DND-41 (cell line): ENCODE measurements around the gene SETD6.

Experiments used
- ATAC-seq: fragments of 200-7000 bp; cut with Tn5 transposase; 3 replicates; pipeline ENCODE4 v1.9.1; 2021; ENCODE audit warnings: low read depth; ENCODE audit not compliant: insufficient read depth
- DNase-seq: peaks from one replicate; pipeline ENCODE4 v3.0.0-alpha.2; 2020
- H2AFZ ChIP-seq: 2 replicates; pipeline ENCODE4 v1.6.0; 2012; ENCODE audit warnings: low read depth, low read length
- H3K27ac ChIP-seq: 2 replicates; pipeline ENCODE4 v1.5.1; 2012; ENCODE audit warnings: low read length, inconsistent platforms
- H3K27me3 ChIP-seq: fragments of 200-600 bp; sonication (generic); 2 replicates; pipeline ENCODE4 v1.6.0; 2012; ENCODE audit warnings: low read length, mild to moderate bottlenecking, inconsistent platforms; ENCODE audit not compliant: insufficient read depth, poor library complexity
- H3K36me3 ChIP-seq: 2 replicates; pipeline ENCODE4 v1.5.1; 2012; ENCODE audit warnings: low read length, inconsistent platforms; ENCODE audit not compliant: insufficient read depth
- H3K4me1 ChIP-seq: 2 replicates; pipeline ENCODE4 v1.5.1; 2012; ENCODE audit warnings: mild to moderate bottlenecking, low read length; ENCODE audit not compliant: insufficient read depth
- H3K4me2 ChIP-seq: 2 replicates; pipeline ENCODE4 v1.6.0; 2012; ENCODE audit warnings: mild to moderate bottlenecking, moderate library complexity, low read length, inconsistent platforms; ENCODE audit not compliant: insufficient read depth
- H3K4me3 ChIP-seq, 2 experiments: fragments of 200-600 bp in 1 of 2; shearing (Covaris generic) in 1 of 2; 2 replicates each; pipeline ENCODE4 v1.5.1; 2012 to 2016; ENCODE audit warnings: inconsistent platforms in 2 of 2, low read length in 2 of 2, mild to moderate bottlenecking in 2 of 2, low read depth in 1 of 2, moderate library complexity in 1 of 2
- H3K79me2 ChIP-seq: 2 replicates; pipeline ENCODE4 v1.6.0; 2012; ENCODE audit warnings: low read length, inconsistent platforms; ENCODE audit not compliant: insufficient read depth
- H3K9ac ChIP-seq: 2 replicates; pipeline ENCODE4 v1.6.0; 2012; ENCODE audit warnings: low read depth, mild to moderate bottlenecking, inconsistent platforms, low read length, moderate library complexity
- H3K9me3 ChIP-seq: 2 replicates; pipeline ENCODE4 v1.5.1; 2012; ENCODE audit warnings: low read length, moderate library complexity, mild to moderate bottlenecking, inconsistent platforms; ENCODE audit not compliant: insufficient read depth, severe bottlenecking
- H4K20me1 ChIP-seq: 2 replicates; pipeline ENCODE4 v1.6.0; 2012; ENCODE audit warnings: low read length; ENCODE audit not compliant: insufficient read depth
- CTCF ChIP-seq: IDR thresholded peaks from 2 replicates; pipeline ENCODE4 v1.5.1; 2012; ENCODE audit warnings: borderline replicate concordance, low read length, moderate library complexity, mild to moderate bottlenecking; ENCODE audit not compliant: poor library complexity, severe bottlenecking; ENCODE audit errors: extremely low read depth
- EZH2 ChIP-seq: IDR thresholded peaks from 3 replicates; pipeline ENCODE4 v1.6.1; 2012; ENCODE audit warnings: borderline replicate concordance, low read depth, mild to moderate bottlenecking, moderate library complexity, low read length, inconsistent platforms; ENCODE audit not compliant: severe bottlenecking

The SETD6 gene

GRCh38 chr16:58515125-58515870 lies at the start of gene SETD6:
TSS of gene SETD6 (plus strand) at chr16:58515517. CDS start at chr16:58515538, 21 bp downstream.
- Histone ChIP-seq H3K4me2 (no peak within 1 kb of the TSS), H3K79me2 (no peaks in the 10 kb centered on the region), H3K27me3 (no peaks in the 10 kb centered on the region), H2AFZ (no peak within 1 kb of the TSS), H3K4me3 (no peak within 1 kb of the TSS), H3K36me3 (peaks cover 68% of the 10 kb centered on the region), H3K9ac (no peak within 1 kb of the TSS), H3K27ac (no peak within 1 kb of the TSS), H4K20me1 (peaks cover 24% of the 10 kb centered on the region), H3K4me1 (no peaks in the 10 kb centered on the region), H3K9me3 (no peaks in the 10 kb centered on the region)
- ATAC-seq (no peak), DNase-seq (no peak)
- no peak for TF ChIP-seq EZH2
- TF ChIP-seq CTCF, result no peak

- Histone ChIP-seq H3K36me3 (no peaks in the 10 kb centered on the region), H3K4me1 (no peaks in the 10 kb centered on the region), H2AFZ (no peak overlapping the region), H3K27ac (no peak overlapping the region), H4K20me1 (no peaks in the 10 kb centered on the region), H3K79me2 (no peaks in the 10 kb centered on the region), H3K27me3 (no peaks in the 10 kb centered on the region), H3K4me3 (no peak overlapping the region), H3K9me3 (no peaks in the 10 kb centered on the region), H3K9ac (no peak overlapping the region), H3K4me2 (no peak overlapping the region)
- TF ChIP-seq EZH2, result no peak
- TF ChIP-seq CTCF, result no peak
- ATAC-seq (no peak), DNase-seq (no peak)
Measured at GRCh38 chr16:58465817-58466216, 49.5 kb upstream of the SETD6 start.

- no peak overlapping the region for H2AFZ ChIP-seq
- no peak overlapping the region for H3K4me2 ChIP-seq
- no peaks in the 10 kb centered on the region for H3K9me3 ChIP-seq
- H4K20me1 ChIP-seq, result no peaks in the 10 kb centered on the region
- H3K79me2 ChIP-seq, result no peaks in the 10 kb centered on the region
- H3K36me3 ChIP-seq, result no peaks in the 10 kb centered on the region
- ATAC-seq, result no peak
- no peak for DNase-seq
- no peak for TF ChIP-seq CTCF
- TF ChIP-seq EZH2, result no peak
- no peaks in the 10 kb centered on the region for H3K4me1 ChIP-seq
- H3K27ac ChIP-seq, result no peak overlapping the region
- H3K27me3 ChIP-seq, result no peaks in the 10 kb centered on the region
- no peak overlapping the region for H3K9ac ChIP-seq
- no peak overlapping the region for H3K4me3 ChIP-seq
Measured at GRCh38 chr16:58466396-58466795, 48.9 kb upstream of the SETD6 start.

GRCh38 chr16:58467905-58468304 lies 47.4 kb upstream of the SETD6 start:
- Histone ChIP-seq H3K36me3 (no peaks in the 10 kb centered on the region), H3K27me3 (no peaks in the 10 kb centered on the region), H3K9ac (no peak overlapping the region), H4K20me1 (no peaks in the 10 kb centered on the region), H3K4me3 (no peak overlapping the region), H2AFZ (no peak overlapping the region), H3K4me2 (no peak overlapping the region), H3K27ac (no peak overlapping the region), H3K79me2 (no peaks in the 10 kb centered on the region), H3K9me3 (no peaks in the 10 kb centered on the region), H3K4me1 (no peaks in the 10 kb centered on the region)
- no peak for ATAC-seq
- TF ChIP-seq EZH2, result no peak
- TF ChIP-seq CTCF, result no peak
- no peak for DNase-seq
